NOMO-1 treated with dmso at 0.1 percent for 144 hours (cell line): Measurements from ENCODE around the gene DNAJC9.
"Not testable (repeated sequence)": the region's sequence is repeated elsewhere in the genome, so short reads cannot be mapped to it uniquely, and the experiment has no call there.

Source experiments
- DNase-seq: peaks from one replicate; lab custom pipeline; 2025; ENCODE audit not compliant: unreplicated experiment; lab: John Stamatoyannopoulos, UW

DNAJC9 gene

GRCh38 chr10:73246646-73247508 is at the start of gene DNAJC9:
Gene DNAJC9, minus strand, starts transcription at chr10:73247255. Its CDS starts 66 bp downstream, at chr10:73247189.
- peak; percentile 89 for DNase-seq

- DNase-seq, result no peak
Measured at GRCh38 chr10:73293461-73293860, 46.4 kb upstream of the DNAJC9 start.

GRCh38 chr10:73289958-73290357 is 42.9 kb upstream of the DNAJC9 start:
- no peak for DNase-seq

- peak; percentile 24 for DNase-seq
Measured at GRCh38 chr10:73287441-73287840, 40.4 kb upstream of the DNAJC9 start.

- DNase-seq, result no peak
Measured at GRCh38 chr10:73281097-73281496, 34.0 kb upstream of the DNAJC9 start.

GRCh38 chr10:73264423-73264822 is 17.4 kb upstream of the DNAJC9 start:
- no peak for DNase-seq

- DNase-seq, result no peak
Measured at GRCh38 chr10:73263693-73264347, 16.8 kb upstream of the DNAJC9 start.

GRCh38 chr10:73262880-73263555 is 16.0 kb upstream of the DNAJC9 start:
- DNase-seq, result no peak

- no peak for DNase-seq
Measured at GRCh38 chr10:73262105-73262730, 15.2 kb upstream of the DNAJC9 start.

- no peak for DNase-seq
Measured at GRCh38 chr10:73261362-73261995, 14.4 kb upstream of the DNAJC9 start.

- not testable (repeated sequence) for DNase-seq
Measured at GRCh38 chr10:73258612-73259011, 11.6 kb upstream of the DNAJC9 start.

GRCh38 chr10:73253225-73253555 is 6.1 kb upstream of the DNAJC9 start:
- no peak for DNase-seq

- peak; percentile 94 for DNase-seq
Measured at GRCh38 chr10:73252445-73253224, 5.6 kb upstream of the DNAJC9 start, which contains the start of gene MRPS16. Gene MRPS16, minus strand, starts transcription at chr10:73252644. Its CDS starts 162 bp downstream, at chr10:73252482.

GRCh38 chr10:73251683-73252444 is 4.8 kb upstream of the DNAJC9 start:
- DNase-seq, result no peak

GRCh38 chr10:73248259-73248724 is 1.2 kb upstream of the DNAJC9 start:
- DNase-seq, result no peak

- DNase-seq, result no peak
Measured at GRCh38 chr10:73247509-73248258, 629 bp upstream of the DNAJC9 start.

- DNase-seq, result no peak
Measured at GRCh38 chr10:73246322-73246645, 771 bp downstream of the DNAJC9 start.

- DNase-seq, result no peak
Measured at GRCh38 chr10:73244866-73245477, 2.1 kb downstream of the DNAJC9 start.
